Measurements from ENCODE around the gene TBL1X. TPM values are rescaled to one million over a fixed set of nuclear protein-coding genes. Genes with fewer than 3 reads are reported as not detected.
A peak's percentile ranks its signal among the peaks of the same experiment; 100 is the strongest.

The TBL1X gene
- total RNA-seq, 4 donors from 2014 or later: 25.3 to 54.1 (median 38.2) TPM

DNA sequence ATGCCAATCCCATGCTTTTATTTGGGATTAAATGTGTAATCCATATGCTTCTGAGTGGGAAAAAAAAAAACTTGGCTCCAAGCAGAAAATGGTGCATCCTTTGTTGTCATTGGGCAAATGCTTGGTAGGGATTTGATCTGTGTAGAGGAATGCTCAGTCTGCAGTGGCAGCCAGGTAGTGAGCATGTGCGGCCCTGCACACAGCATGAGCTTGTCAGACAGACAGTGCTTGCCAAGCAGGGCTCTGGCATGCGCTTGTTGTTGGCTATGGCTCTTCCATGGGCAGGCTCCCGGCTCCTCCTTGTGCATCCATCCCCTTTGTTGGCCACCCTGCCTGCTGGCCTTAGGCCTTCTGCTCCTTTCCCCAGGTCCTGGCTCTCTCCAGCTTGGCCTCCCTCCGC is 170.5 kb downstream of the TBL1X start:
- no peak for DNase-seq (ENCODE audit: extremely low spot score)
- WGBS: 59% methylated on average over 3 of the region's 4 CpGs
- TF ChIP-seq POLR2A (IDR thresholded peaks at IDR 0.05; ENCODE audit: low read depth): no peak

GRCh38 chrX:9635803-9636202 is 170.9 kb downstream of the TBL1X start:
- peak overlapping the region; percentile 51 to 78 (median 66) for H3K27ac ChIP-seq (replicated peaks in 1 of 4)

More for the DNA sequence above, 170.5 kb downstream of the TBL1X start:
- no peak overlapping the region for H3K4me3 ChIP-seq
- intact Hi-C loops (cut with DNase I): no loop called here
- H3K9me3 ChIP-seq: no peaks in the 10 kb centered on the region
- H3K27ac ChIP-seq (replicated peaks in 1 of 4): peak overlapping the region; percentile 51 to 78 (median 66)
- peaks cover 0 to 23% (median 16%) of the 10 kb centered on the region in 4 donors for H3K4me1 ChIP-seq
- H3K36me3 ChIP-seq: no peaks in the 10 kb centered on the region
- H3K27me3 ChIP-seq: no peaks in the 10 kb centered on the region

GRCh38 chrX:9638871-9639270 is 174.0 kb downstream of the TBL1X start:
- Histone ChIP-seq H3K4me3 (no peak overlapping the region), H3K27me3 (no peaks in the 10 kb centered on the region), H3K4me1 (peaks cover 0 to 23% (median 14%) of the 10 kb centered on the region in 4 donors), H3K9me3 (no peaks in the 10 kb centered on the region), H3K36me3 (no peaks in the 10 kb centered on the region), H3K27ac (replicated peaks in 1 of 4) (no peak overlapping the region)
- TF ChIP-seq CTCF (IDR thresholded peaks at IDR 0.05) (no peak), POLR2AphosphoS5 (IDR thresholded peaks at IDR 0.05) (no peak), EP300 (IDR thresholded peaks at IDR 0.05) (no peak), POLR2A (IDR thresholded peaks at IDR 0.05; ENCODE audit: low read depth) (no peak)
- DNase-seq (ENCODE audit: extremely low spot score): no peak
- intact Hi-C loops (cut with DNase I): no loop called here

More at GRCh38 chrX:9635803-9636202, 170.9 kb downstream of the TBL1X start:
- no peaks in the 10 kb centered on the region for H3K9me3 ChIP-seq
- no peak overlapping the region for H3K4me3 ChIP-seq
- WGBS: 40% methylated on average over 4 of the region's 4 CpGs
- H3K36me3 ChIP-seq: no peaks in the 10 kb centered on the region
- no peak for DNase-seq (ENCODE audit: extremely low spot score)
- H3K4me1 ChIP-seq: peaks cover 0 to 23% (median 16%) of the 10 kb centered on the region in 4 donors
- TF ChIP-seq EP300 (IDR thresholded peaks at IDR 0.05) (no peak), POLR2AphosphoS5 (IDR thresholded peaks at IDR 0.05) (peak; percentile 59 to 70), POLR2A (IDR thresholded peaks at IDR 0.05; ENCODE audit: low read depth) (no peak)
- intact Hi-C loops (cut with DNase I): no loop called here
- no peaks in the 10 kb centered on the region for H3K27me3 ChIP-seq

DNA sequence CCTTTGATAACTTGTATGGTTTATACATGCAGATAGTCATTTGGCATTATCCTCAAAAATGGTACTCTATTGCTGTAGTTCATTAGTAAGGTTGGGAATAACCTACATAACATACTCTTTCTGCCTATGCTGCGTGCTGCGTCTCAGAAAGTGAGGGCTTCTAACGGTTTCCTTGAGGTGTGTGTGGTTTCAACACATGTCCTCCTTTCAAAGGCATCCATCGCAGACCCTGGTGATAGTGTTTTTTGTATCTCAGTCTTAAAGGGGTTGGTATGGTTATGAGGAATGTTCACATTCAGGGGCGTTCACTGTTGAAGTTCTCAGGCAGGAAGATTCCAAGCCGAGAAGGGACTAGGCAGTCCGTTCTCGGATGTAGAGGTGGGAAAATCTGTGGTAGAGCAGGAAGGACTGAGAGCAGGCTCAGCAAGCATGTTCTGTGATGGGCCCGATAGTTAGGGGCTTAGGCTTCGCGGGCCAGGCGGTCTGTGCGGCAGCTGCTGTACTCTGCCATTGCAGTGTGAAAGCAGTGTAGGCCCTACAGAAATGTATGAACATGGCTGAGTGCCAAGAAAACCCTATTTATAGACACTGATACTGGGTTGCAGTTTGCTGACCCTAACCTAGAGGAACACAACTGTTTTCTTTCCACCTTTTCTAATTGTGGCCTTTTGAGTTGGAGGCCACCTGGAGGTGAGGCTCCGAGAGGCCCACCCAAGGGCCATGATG is 177.6 kb downstream of the TBL1X start:
- intact Hi-C loops (cut with DNase I): no loop called here
- H3K4me3 ChIP-seq: no peak overlapping the region

GRCh38 chrX:9643807-9644206 is 178.9 kb downstream of the TBL1X start:
- no peak for DNase-seq (ENCODE audit: extremely low spot score)
- TF ChIP-seq CTCF (IDR thresholded peaks at IDR 0.05) (no peak), EP300 (IDR thresholded peaks at IDR 0.05) (no peak), POLR2A (IDR thresholded peaks at IDR 0.05; ENCODE audit: low read depth) (no peak), POLR2AphosphoS5 (IDR thresholded peaks at IDR 0.05) (no peak)
- Histone ChIP-seq H3K4me3 (no peak overlapping the region), H3K27ac (replicated peaks in 1 of 4) (peak overlapping the region in 2 of 4 donors; percentile 45 to 55), H3K36me3 (no peaks in the 10 kb centered on the region), H3K4me1 (peaks cover 14 to 35% (median 25%) of the 10 kb centered on the region in 4 donors), H3K9me3 (no peaks in the 10 kb centered on the region), H3K27me3 (no peaks in the 10 kb centered on the region)
- intact Hi-C loops (cut with DNase I): no loop called here
- WGBS: 97% methylated on average over 4 of the region's 4 CpGs

More for the DNA sequence above, 177.6 kb downstream of the TBL1X start:
- H3K27ac ChIP-seq (replicated peaks in 1 of 4): no peak overlapping the region
- DNase-seq (ENCODE audit: extremely low spot score): no peak
- H3K9me3 ChIP-seq: no peaks in the 10 kb centered on the region
- H3K36me3 ChIP-seq: no peaks in the 10 kb centered on the region
- no peaks in the 10 kb centered on the region for H3K27me3 ChIP-seq
- 80% methylated on average over 13 of the region's 14 CpGs for WGBS
- TF ChIP-seq EP300 (IDR thresholded peaks at IDR 0.05): no peak
- TF ChIP-seq POLR2AphosphoS5 (IDR thresholded peaks at IDR 0.05): no peak
- TF ChIP-seq POLR2A (IDR thresholded peaks at IDR 0.05; ENCODE audit: low read depth): no peak
- no peak for TF ChIP-seq CTCF (IDR thresholded peaks at IDR 0.05)
- peaks cover 6 to 21% (median 12%) of the 10 kb centered on the region in 4 donors for H3K4me1 ChIP-seq

All from esophagus muscularis mucosa (tissue), 4 donors.